CD4-positive, alpha-beta T cell treated with Interferon alpha-2 for 1 hour (primary cell): ENCODE data around the gene SFTPA1.
"Not testable (repeated sequence)": the region's sequence is repeated elsewhere in the genome, so short reads cannot be mapped to it uniquely, and the experiment has no call there.

Experiments
- DNase-seq, 2 donors: peaks; one replicate each; pipeline ENCODE4 v3.0.0-alpha.2; 2020 to 2022

The SFTPA1 gene

GRCh38 chr10:79611193-79611976 lies 646 bp downstream of the SFTPA1 start:
- DNase-seq, result not testable (repeated sequence)

GRCh38 chr10:79615577-79615976 lies 4.8 kb downstream of the SFTPA1 start:
- no peak for DNase-seq

- no peak for DNase-seq
These were observed 5.4 kb downstream of the SFTPA1 start for GRCh38 chr10:79616164-79616563.

- DNase-seq, result not testable (repeated sequence)
These were observed 12.9 kb downstream of the SFTPA1 start for GRCh38 chr10:79623663-79624062.

- no peak for DNase-seq
These were observed 16.3 kb downstream of the SFTPA1 start for GRCh38 chr10:79627075-79627474.

GRCh38 chr10:79628083-79628482 lies 17.3 kb downstream of the SFTPA1 start:
- DNase-seq, result no peak

GRCh38 chr10:79628988-79629954 lies 18.5 kb downstream of the SFTPA1 start:
- DNase-seq, result no peak

- DNase-seq, result no peak
These were observed 19.2 kb downstream of the SFTPA1 start for GRCh38 chr10:79629955-79630327.

GRCh38 chr10:79636654-79637199 lies 26.0 kb downstream of the SFTPA1 start:
- DNase-seq, result not testable (repeated sequence)

- DNase-seq, result no peak
These were observed 27.6 kb downstream of the SFTPA1 start for GRCh38 chr10:79638318-79638717.

GRCh38 chr10:79652695-79653094 lies 42.0 kb downstream of the SFTPA1 start:
- DNase-seq, result not testable (repeated sequence)

- not testable (repeated sequence) for DNase-seq
These were observed 52.5 kb downstream of the SFTPA1 start for GRCh38 chr10:79663287-79663686.

- DNase-seq, result not testable (repeated sequence)
These were observed 53.9 kb downstream of the SFTPA1 start for GRCh38 chr10:79664686-79665085.
